Type B pancreatic cell (in vitro differentiated cells): Measurements from ENCODE around the gene ARAP3. TPM values are rescaled to one million over a fixed set of nuclear protein-coding genes. Genes with fewer than 3 reads are reported as not detected.

Experiments used
- DNase-seq: peaks from one replicate; pipeline ENCODE4 v3.0.0; 2021; ENCODE audit warnings: mixed read lengths; ENCODE audit not compliant: unreplicated experiment; ENCODE audit errors: extremely low spot score
- H3K27ac Mint-ChIP-seq: 2 replicates; pipeline ENCODE4 v1.8.0; 2021; ENCODE audit warnings: mild to moderate bottlenecking, mixed read lengths
- H3K27me3 Mint-ChIP-seq: 2 replicates; pipeline ENCODE4 v1.8.0; 2021; ENCODE audit warnings: mixed read lengths
- H3K36me3 Mint-ChIP-seq: 2 replicates; pipeline ENCODE4 v1.8.0; 2021; ENCODE audit warnings: mixed read lengths
- H3K4me1 Mint-ChIP-seq: one replicate; pipeline ENCODE4 v1.8.0; 2021; ENCODE audit warnings: mixed read lengths; ENCODE audit not compliant: unreplicated experiment
- H3K4me3 Mint-ChIP-seq: 2 replicates; pipeline ENCODE4 v1.8.0; 2021; ENCODE audit warnings: mild to moderate bottlenecking, mixed read lengths
- H3K9me3 Mint-ChIP-seq: 2 replicates; pipeline ENCODE4 v1.8.0; 2021; ENCODE audit warnings: mixed read lengths
- CTCF ChIP-seq: fragments of 200-600 bp; sonication (generic); conservative IDR thresholded peaks from 2 replicates; pipeline ENCODE4 v1.5.0; 2021; ENCODE audit warnings: antibody characterized with exemption, mild to moderate bottlenecking
- total RNA-seq: library from RNA; stranded (reverse); gene quantifications from 2 replicates; pipeline ENCODE4 v1.2.1, GENCODE V29; 2021; ENCODE audit warnings: low replicate concordance

The ARAP3 gene
- total RNA-seq, 1 donor from 2014 or later: 8.4 TPM

- peaks cover 29% of the 10 kb centered on the region for H3K36me3 Mint-ChIP-seq
- no peaks in the 10 kb centered on the region for H3K27me3 Mint-ChIP-seq
Observed at GRCh38 chr5:141628175-141628788, 53.7 kb downstream of the ARAP3 start.

DNA sequence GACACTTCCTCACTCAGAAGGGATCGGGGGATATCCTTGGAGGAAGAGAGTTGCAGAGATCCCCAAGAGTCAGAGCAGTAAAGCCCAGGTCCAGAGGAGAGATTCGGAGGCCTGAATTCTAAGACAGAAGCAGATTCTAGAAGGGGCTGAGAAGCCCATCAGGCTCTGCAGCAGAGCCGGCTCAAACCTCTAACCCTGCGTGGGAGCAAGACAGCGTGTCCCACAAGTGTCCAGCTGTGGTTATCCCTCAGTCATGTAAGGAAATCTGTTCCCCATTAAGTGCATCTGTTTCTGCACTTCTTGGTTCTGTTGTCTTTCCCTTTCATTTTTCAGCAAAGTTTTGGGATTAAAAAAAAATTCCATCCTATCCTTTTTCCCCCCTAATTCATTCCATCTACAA is 58.4 kb downstream of the ARAP3 start:
- Mint-ChIP-seq H3K27me3 (no peaks in the 10 kb centered on the region), H3K27ac (no peak overlapping the region), H3K9me3 (no peaks in the 10 kb centered on the region), H3K36me3 (peaks cover 29% of the 10 kb centered on the region), H3K4me1 (peaks cover 6% of the 10 kb centered on the region), H3K4me3 (no peak overlapping the region)
- DNase-seq: no peak
- no peak for TF ChIP-seq CTCF

More at GRCh38 chr5:141628175-141628788, 53.7 kb downstream of the ARAP3 start:
- Mint-ChIP-seq H3K4me1 (peaks cover 2% of the 10 kb centered on the region), H3K4me3 (no peak overlapping the region), H3K27ac (no peak overlapping the region), H3K9me3 (no peaks in the 10 kb centered on the region)
- no peak for TF ChIP-seq CTCF
- DNase-seq: no peak

DNA sequence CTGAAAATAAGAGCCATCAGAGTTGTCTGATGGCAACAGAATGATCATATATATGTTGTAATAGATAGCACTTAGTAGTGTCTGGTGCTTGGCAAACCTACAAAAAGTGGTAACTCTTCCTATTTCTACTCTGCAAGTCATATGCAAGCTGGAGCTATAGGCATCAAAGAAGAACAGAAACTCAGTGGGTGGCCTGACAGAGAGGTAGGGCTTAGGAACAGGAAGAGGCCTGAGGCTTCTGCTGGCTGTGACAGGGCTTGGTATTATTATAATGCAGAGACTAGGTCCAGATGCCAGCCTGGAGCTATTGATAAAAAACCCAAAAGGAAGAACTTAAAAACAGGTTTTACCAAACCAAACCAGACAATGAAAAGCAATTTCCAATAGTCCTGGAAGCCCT is 58.8 kb downstream of the ARAP3 start:
- Mint-ChIP-seq H3K9me3 (no peaks in the 10 kb centered on the region), H3K36me3 (peaks cover 28% of the 10 kb centered on the region), H3K27me3 (no peaks in the 10 kb centered on the region), H3K4me1 (peaks cover 6% of the 10 kb centered on the region), H3K4me3 (no peak overlapping the region), H3K27ac (no peak overlapping the region)
- TF ChIP-seq CTCF: no peak
- no peak for DNase-seq

- Mint-ChIP-seq H3K27ac (peak within 1 kb of the TSS; percentile 98), H3K4me3 (peak within 1 kb of the TSS; percentile 97), H3K4me1 (peaks cover 28% of the 10 kb centered on the region), H3K27me3 (no peaks in the 10 kb centered on the region), H3K36me3 (peaks cover 16% of the 10 kb centered on the region), H3K9me3 (no peaks in the 10 kb centered on the region)
- peak; percentile 99 for TF ChIP-seq CTCF
- peak; percentile 99 for DNase-seq
Observed at GRCh38 chr5:141618804-141619554, 63.1 kb downstream of the ARAP3 start, which contains the start of gene DIAPH1. Gene DIAPH1 (minus strand): TSS chr5:141619000. CDS start chr5:141618914, 86 bp downstream.

DNA sequence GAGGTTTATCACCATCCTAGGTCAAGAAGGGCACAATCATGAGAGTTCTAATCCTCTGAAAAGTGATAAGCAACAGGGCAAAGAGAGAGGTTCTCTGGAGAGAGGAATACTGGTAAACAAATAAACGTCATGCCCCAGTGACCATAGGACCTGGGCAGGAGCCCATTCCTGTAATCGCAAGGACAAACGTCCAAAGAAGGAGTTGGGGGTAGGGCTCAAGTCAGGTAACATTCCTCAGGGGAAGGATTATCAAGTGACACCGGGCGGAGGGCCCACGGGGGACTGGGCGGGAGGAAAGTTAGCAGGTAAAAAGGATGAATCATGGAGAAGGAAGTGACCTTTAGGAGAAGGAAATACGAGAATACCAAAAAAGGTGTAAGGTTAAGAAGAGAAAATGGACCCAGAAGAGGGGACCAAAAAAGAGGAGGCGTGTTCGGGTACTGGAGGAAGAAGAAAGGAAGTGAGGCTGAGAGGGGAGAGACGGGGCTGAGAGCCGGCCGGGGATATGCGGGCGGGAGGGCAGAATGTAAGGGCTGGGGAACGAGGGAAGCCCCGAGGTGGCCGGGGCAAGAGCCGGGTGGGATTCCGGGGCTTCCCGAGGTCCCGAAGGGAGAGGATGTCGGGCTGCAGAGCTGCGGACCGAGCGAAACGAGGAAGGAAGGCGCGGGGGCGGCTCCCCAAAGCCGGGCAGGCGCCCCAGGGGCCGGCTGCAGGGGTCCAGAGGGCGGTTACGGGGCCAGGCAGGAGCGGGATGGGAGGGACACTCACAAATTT is 63.8 kb downstream of the ARAP3 start:
- H3K4me3 Mint-ChIP-seq: peak overlapping the region; percentile 97
- no peaks in the 10 kb centered on the region for H3K9me3 Mint-ChIP-seq
- H3K27me3 Mint-ChIP-seq: no peaks in the 10 kb centered on the region
- H3K27ac Mint-ChIP-seq: peak overlapping the region; percentile 98
- no peak for TF ChIP-seq CTCF
- DNase-seq: no peak
- H3K36me3 Mint-ChIP-seq: peaks cover 13% of the 10 kb centered on the region
- H3K4me1 Mint-ChIP-seq: peaks cover 28% of the 10 kb centered on the region
